Heart left ventricle (tissue), 16 donors: Measurements from ENCODE around the gene SLC18A3. TPM values are rescaled to one million over a fixed set of nuclear protein-coding genes. Genes with fewer than 3 reads are reported as not detected.

ENCODE experiments used
- ATAC-seq, 4 donors: fragments of 200-7000 bp; cut with Tn5 transposase; one replicate each; pipeline ENCODE4 v1.9.1; 2020 to 2022; ENCODE audit warnings: moderate library complexity in 4 of 4, mild to moderate bottlenecking in 3 of 4, moderate number of reproducible peaks in 1 of 4
- DNase-seq, 5 donors: peaks; one replicate each; pipeline ENCODE4 v3.0.0-alpha.2; 2020
- H3K27ac ChIP-seq, 12 donors: fragments of 200-600 bp; sonication (generic) in 4 of 12; one replicate each; pipeline versions ENCODE4 v1.5.0 to v1.8.0; 2016 to 2022; ENCODE audit warnings: mild to moderate bottlenecking in 2 of 12
- H3K27me3 ChIP-seq, 9 donors: fragments of 200-600 bp; sonication (generic) in 2 of 9; one replicate each; pipeline versions ENCODE4 v1.5.1 to v1.8.0; 2016 to 2022; ENCODE audit warnings: mild to moderate bottlenecking in 3 of 9
- H3K36me3 ChIP-seq, 9 donors: fragments of 200-600 bp; sonication (generic) in 2 of 9; one replicate each; pipeline versions ENCODE4 v1.5.0 to v1.8.0; 2018 to 2022; ENCODE audit warnings: mild to moderate bottlenecking in 2 of 9
- H3K4me1 ChIP-seq, 12 donors: fragments of 200-600 bp; sonication (generic) in 4 of 12; one replicate each; pipeline versions ENCODE4 v1.5.0 to v1.8.0; 2016 to 2022; ENCODE audit warnings: mild to moderate bottlenecking in 3 of 12
- H3K4me3 ChIP-seq, 12 donors: fragments of 200-600 bp; sonication (generic) in 4 of 12; one replicate each; pipeline versions ENCODE4 v1.5.0 to v1.8.0; 2017 to 2022; ENCODE audit warnings: mild to moderate bottlenecking in 9 of 12, moderate library complexity in 4 of 12
- H3K9me3 ChIP-seq, 12 donors: fragments of 200-600 bp; sonication (generic) in 4 of 12; one replicate each; pipeline versions ENCODE4 v1.5.0 to v1.8.0; 2016 to 2022; ENCODE audit warnings: mild to moderate bottlenecking in 1 of 12
- CTCF ChIP-seq, 12 donors: fragments of 200-600 bp; sonication (generic) in 4 of 12; IDR thresholded peaks; one replicate each; pipeline versions ENCODE4 v1.5.0 to v1.8.0; 2018 to 2022; ENCODE audit warnings: antibody characterized with exemption in 12 of 12, mild to moderate bottlenecking in 5 of 12
- POLR2A ChIP-seq, 2 donors: fragments of 450-650 bp; IDR thresholded peaks; one replicate each; pipeline ENCODE4 v1.6.1; 2017; ENCODE audit warnings: antibody characterized with exemption in 2 of 2, mild to moderate bottlenecking in 2 of 2, moderate library complexity in 2 of 2
- WGBS, 4 donors: extraction: QIAGEN DNeasy Blood & Tissue Kit in 2 of 4; methylation state at CpG; one replicate each; pipeline versions ENCODE4 v1.1.5 to v1.1.7; 2013 to 2018; 5-methylcytosine and 5-hydroxymethylcytosine counted together
- intact Hi-C, 10 donors: fragments of 100-400 bp; cut with DNase I; formaldehyde crosslinking; loops; one replicate each; pipeline versions ENCODE4 v1.11.1 to v1.14.2; 2022
- polyA plus RNA-seq, 2 donors: library from polyadenylated mRNA; stranded (reverse); fragments of 200-250 nt; gene quantifications; one replicate each; pipeline ENCODE4 v1.2.3, GENCODE V29; 2013
- total RNA-seq, 9 donors: library from RNA; depleted of rRNA in 2 of 9; stranded (reverse); fragments of >200 nt in 2 of 9; fragmentation: NEBNext Ultra II Directional in 3 of 9; extraction: Animal tissue kit (Norgen Biotek cat#: 25700) in 3 of 9; gene quantifications; one replicate each; pipeline versions ENCODE4 v1.1.0 to v1.2.4, GENCODE V29; 2016 to 2023
- donor health status: ischemic (EF 13 %, LVEDD 7.1; RV severe dilation, severe dysfunction).
- donor health status: healthy with polysubstance abuse.
- donor health status: DM: no; HTN: yes; CAD: no.
- donor health status: DM: no; HTN: no; CAD: no.
- donor health status: ischemic (EF 25% LVEDD 6.9; RV normal size, moderate dysfunction).
- donor health status: ischemic (EF 25% LVEDD 5.7; RV mildly dilated, moderate dysfunction).
- donor health status: healthy.
- donor health status: DM: yes; HTN: yes; CAD: no.
- donor health status: ischemic (EF 35%, LVEDD 5.7; RV mildly dilated, moderate dysfunction).
- donor health status: nonischemic (EF 11% LVEDD 7.7; RV severe dilation, severe dysfunction).
- donor health status: DM: yes; HTN: yes; CAD: no.
- donor health status: PGD.
- donor health status: ischemic (EF 29% LVEDD 5.4; RV normal size, mild dysfunction).
- donor health status: nonischemic (EF 23%, LVEDD 6.1; RV moderate dilation, normal function).

SLC18A3 gene
- total and polyA plus RNA-seq, 11 donors = not detected

GRCh38 chr10:49627644-49628247, 17.6 kb downstream of the SLC18A3 start:
- no peaks in the 10 kb centered on the region for H3K4me1 ChIP-seq
- peaks cover 0 to 20% (median 0%) of the 10 kb centered on the region in 9 donors for H3K27me3 ChIP-seq
- WGBS, 4 donors = 85 to 93% (median 88%) methylated on average over 17 to 18 of the region's 18 CpGs
- H3K36me3 ChIP-seq = no peaks in the 10 kb centered on the region
- intact Hi-C loops = no loop called here
- no peaks in the 10 kb centered on the region for H3K9me3 ChIP-seq
- H3K27ac ChIP-seq = no peak overlapping the region
- DNase-seq = no peak
- TF ChIP-seq POLR2A (IDR thresholded peaks at IDR 0.05) (no peak), CTCF (IDR thresholded peaks at IDR 0.05) (no peak)
- H3K4me3 ChIP-seq = no peak overlapping the region
- no peak for ATAC-seq

DNA sequence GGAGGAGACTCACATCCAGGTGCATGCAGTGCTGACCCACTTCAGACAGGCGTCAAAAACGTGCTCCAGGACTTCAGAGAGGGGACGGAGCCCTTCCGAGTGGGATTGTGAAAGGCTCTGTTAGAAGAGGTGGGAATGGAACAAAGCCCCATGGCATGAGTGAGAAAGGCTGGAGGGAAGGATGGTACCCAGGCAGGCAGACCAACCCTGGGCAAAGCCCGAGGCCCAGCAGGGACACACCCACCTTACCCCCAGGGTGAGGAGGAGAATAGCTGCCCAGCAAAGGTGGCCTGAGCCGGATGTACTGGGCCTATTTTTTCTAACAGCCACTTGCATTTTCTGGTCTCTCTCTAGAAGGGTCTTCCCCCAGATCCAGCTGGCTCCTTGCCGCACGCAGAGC, 18.5 kb downstream of the SLC18A3 start:
- H3K36me3 ChIP-seq = no peaks in the 10 kb centered on the region
- WGBS, 4 donors = 79 to 84% (median 81%) methylated on average over 8 of the region's 8 CpGs
- peaks cover 0 to 18% (median 0%) of the 10 kb centered on the region in 9 donors for H3K27me3 ChIP-seq
- no peaks in the 10 kb centered on the region for H3K9me3 ChIP-seq
- no peaks in the 10 kb centered on the region for H3K4me1 ChIP-seq
- no peak for TF ChIP-seq POLR2A (IDR thresholded peaks at IDR 0.05)
- TF ChIP-seq CTCF (IDR thresholded peaks at IDR 0.05) = no peak
- DNase-seq (no peak), ATAC-seq (no peak)
- H3K27ac ChIP-seq = no peak overlapping the region
- intact Hi-C loops = no loop called here
- H3K4me3 ChIP-seq = no peak overlapping the region

DNA sequence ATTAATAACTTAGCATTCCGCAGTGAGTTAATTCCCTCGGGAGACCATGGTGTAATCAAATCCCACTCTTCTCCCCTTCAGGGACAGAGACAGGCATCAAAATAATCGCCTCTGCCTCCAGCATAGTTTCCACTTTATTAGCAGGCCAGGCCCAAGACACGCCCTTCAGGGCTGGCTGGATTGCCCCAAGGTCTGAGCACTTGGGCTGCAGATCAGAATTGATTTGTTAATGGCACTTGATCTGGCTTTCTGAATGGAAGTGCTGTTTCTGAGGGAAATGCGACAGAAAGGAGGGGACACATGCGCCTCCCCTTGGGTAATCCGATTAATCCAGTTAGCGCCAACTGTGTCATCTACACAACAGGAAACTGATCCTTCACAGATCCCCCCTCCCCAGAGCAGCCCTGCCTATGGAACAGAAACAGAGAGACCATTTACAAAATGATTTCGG, 19.3 kb downstream of the SLC18A3 start:
- intact Hi-C loops = no loop called here
- no peak overlapping the region for H3K4me3 ChIP-seq
- whole genome bisulfite sequencing, 4 donors = 58 to 71% (median 62%) methylated on average over 9 of the region's 9 CpGs
- H3K9me3 ChIP-seq = no peaks in the 10 kb centered on the region
- no peaks in the 10 kb centered on the region for H3K36me3 ChIP-seq
- TF ChIP-seq POLR2A (IDR thresholded peaks at IDR 0.05) = no peak
- TF ChIP-seq CTCF (IDR thresholded peaks at IDR 0.05) = no peak
- no peak for ATAC-seq
- H3K27me3 ChIP-seq = peaks cover 0 to 15% (median 0%) of the 10 kb centered on the region in 9 donors
- no peak for DNase-seq
- H3K27ac ChIP-seq = no peak overlapping the region
- no peaks in the 10 kb centered on the region for H3K4me1 ChIP-seq

GRCh38 chr10:49631975-49632374, 21.9 kb downstream of the SLC18A3 start:
- TF ChIP-seq POLR2A (IDR thresholded peaks at IDR 0.05) (no peak), CTCF (IDR thresholded peaks at IDR 0.05) (no peak)
- ATAC-seq (no peak), DNase-seq (peak in 1 of 5 donors; percentile 7)
- Histone ChIP-seq H3K9me3 (no peaks in the 10 kb centered on the region), H3K36me3 (no peaks in the 10 kb centered on the region), H3K4me3 (no peak overlapping the region), H3K4me1 (no peaks in the 10 kb centered on the region), H3K27me3 (peaks cover 0 to 15% (median 0%) of the 10 kb centered on the region in 9 donors), H3K27ac (no peak overlapping the region)
- intact Hi-C loops = no loop called here
- WGBS, 4 donors = 88 to 91% (median 89%) methylated on average over 6 of the region's 6 CpGs
